GM12872 (cell line): Measurements from ENCODE around the gene SH3RF3.

ENCODE experiments used
- TF ChIP-seq, protein P1 (sequence below): IDR thresholded peaks from 3 replicates; pipeline ENCODE4 v1.5.1; 2011; ENCODE audit warnings: low read depth, mild to moderate bottlenecking, low read length, moderate library complexity; ENCODE audit not compliant: insufficient read depth

The SH3RF3 gene

DNA sequence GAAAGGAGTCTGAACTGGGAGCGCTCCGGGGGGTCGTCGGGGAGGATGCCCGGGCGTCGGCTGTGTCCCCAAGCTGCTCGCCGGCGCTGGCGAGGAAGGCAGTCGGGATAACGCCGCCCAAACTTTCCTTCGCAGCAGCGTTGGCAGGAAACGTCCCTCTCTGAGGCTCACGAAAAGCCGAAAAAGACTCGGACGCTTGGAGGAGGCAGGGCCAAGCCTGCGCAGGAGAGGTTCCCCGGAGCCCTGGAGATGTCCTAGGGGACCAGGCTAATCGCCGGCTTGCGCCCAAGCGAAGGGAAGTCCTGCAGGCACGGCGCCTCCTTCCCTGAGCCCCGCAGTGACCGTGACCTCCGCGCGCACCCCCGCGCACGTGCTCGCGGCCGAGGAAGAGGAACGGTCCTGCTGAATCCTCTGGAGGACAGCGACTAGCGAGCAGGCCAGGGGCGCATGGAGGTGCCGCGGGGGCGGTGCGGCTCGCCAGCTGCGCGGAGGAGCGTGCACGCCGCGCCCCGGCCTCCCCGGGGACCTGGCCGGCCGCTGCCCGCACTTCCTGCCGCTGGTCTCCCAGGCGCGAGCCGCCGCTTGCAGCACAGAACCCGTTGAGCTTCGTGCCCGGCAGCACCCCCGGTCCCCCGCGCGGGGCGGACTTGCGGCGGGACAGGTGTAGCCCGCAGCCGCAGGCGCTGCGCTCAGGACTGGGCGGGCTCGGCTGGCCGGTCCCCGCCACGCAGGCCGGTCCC is at the start of gene SH3RF3:
TSS of gene SH3RF3 (plus strand) at position 590 of the 740 bp plus-strand sequence.
- TF ChIP-seq, protein P1, sequence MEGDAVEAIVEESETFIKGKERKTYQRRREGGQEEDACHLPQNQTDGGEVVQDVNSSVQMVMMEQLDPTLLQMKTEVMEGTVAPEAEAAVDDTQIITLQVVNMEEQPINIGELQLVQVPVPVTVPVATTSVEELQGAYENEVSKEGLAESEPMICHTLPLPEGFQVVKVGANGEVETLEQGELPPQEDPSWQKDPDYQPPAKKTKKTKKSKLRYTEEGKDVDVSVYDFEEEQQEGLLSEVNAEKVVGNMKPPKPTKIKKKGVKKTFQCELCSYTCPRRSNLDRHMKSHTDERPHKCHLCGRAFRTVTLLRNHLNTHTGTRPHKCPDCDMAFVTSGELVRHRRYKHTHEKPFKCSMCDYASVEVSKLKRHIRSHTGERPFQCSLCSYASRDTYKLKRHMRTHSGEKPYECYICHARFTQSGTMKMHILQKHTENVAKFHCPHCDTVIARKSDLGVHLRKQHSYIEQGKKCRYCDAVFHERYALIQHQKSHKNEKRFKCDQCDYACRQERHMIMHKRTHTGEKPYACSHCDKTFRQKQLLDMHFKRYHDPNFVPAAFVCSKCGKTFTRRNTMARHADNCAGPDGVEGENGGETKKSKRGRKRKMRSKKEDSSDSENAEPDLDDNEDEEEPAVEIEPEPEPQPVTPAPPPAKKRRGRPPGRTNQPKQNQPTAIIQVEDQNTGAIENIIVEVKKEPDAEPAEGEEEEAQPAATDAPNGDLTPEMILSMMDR: no peak

DNA sequence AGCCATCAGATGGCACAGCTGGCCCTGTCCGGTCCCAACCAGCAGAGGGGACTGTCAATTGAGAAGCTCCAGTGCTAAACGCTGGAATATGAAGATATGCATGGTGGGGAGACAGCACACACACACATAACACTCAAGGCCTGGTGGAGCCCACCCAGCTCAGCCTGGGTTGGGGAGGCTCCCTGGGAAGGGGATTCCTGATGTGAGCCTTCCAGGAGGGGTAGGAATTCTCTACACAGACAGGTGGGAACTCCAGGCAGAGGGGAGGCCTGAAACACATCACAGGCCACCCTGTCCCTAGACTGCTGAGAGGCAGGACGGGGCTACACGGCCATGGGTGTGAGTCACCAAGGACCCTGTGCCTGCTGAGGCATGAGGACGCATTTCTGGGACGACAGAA is 49.4 kb upstream of the SH3RF3 start:
- TF ChIP-seq, protein P1: no peak

DNA sequence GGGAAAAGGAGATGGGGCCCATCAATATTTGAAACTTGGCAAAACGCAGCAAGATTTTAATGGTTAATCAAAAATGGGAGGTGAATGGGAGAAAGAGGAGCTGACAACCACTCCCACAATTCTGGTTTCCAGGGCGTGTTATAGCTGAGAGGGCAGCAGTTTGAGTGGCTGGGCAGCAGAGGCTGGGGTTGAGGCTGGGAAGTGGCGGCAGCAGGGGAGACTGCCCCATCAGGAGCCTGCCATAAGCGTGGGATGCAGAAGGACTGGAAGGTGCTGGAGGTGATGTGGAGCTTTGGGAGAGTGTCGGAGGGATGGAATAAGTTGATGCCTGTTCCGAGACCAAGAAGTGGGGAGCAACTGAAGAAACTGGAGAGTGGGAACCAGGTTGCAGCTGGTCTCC is 48.9 kb upstream of the SH3RF3 start:
- TF ChIP-seq, protein P1: no peak

DNA sequence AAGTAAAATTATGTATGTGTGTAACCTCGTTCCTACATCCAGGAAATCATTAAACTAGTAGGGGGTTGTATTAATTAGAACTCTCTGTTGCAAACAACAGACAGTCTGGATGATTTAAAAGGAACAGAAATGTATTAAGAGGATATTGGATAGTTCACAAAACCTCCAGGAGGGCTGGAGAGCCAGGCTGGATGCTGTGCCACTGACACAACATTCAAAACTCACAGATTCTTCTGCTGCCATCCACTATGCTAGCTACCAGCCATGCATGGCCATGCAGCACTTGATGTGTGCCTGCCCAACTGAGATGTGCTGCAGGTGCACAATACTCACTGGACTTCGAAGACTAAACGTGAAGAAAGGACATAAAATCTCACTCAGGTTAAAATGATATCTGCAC is 48.2 kb upstream of the SH3RF3 start:
- TF ChIP-seq, protein P1: no peak

DNA sequence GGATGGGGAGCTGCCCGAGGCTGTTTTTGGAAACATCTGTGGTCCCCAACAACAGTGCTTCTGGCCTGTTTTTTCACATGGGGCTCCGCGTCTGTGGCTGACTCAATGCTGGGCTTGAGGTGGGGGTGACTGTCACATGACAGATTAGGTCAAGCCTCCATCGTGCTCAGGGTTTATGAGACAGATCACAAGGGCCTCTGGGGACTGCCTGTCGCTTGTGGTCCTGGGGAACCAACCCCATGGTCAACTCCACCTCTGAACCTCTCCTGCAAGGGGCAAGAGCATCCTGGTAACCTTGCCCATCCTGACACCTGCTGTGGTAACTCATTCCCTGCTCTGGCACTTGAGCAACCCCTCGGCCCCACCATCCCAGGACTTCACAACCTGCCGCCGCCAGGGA is 47.6 kb upstream of the SH3RF3 start:
- TF ChIP-seq, protein P1: no peak

DNA sequence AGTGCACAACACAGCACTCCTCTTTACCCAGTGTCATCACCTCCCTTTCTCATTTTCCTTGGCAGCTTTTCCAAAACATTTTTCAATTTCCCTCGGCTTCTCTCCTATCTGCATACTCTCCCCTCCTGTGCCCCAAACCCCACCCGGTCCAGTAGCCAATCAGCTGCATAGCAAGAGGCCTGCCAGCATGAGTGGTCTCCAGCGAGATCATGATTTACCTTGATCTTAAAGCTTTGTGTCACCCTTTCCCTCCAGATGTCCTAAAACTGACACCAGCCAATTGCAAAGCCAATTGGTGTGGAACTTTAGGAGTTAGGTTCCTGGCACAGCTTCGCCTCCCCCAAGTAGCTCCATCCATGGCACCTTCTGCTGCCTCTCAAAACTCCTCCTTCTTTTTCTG is 45.2 kb upstream of the SH3RF3 start:
- TF ChIP-seq, protein P1: no peak

DNA sequence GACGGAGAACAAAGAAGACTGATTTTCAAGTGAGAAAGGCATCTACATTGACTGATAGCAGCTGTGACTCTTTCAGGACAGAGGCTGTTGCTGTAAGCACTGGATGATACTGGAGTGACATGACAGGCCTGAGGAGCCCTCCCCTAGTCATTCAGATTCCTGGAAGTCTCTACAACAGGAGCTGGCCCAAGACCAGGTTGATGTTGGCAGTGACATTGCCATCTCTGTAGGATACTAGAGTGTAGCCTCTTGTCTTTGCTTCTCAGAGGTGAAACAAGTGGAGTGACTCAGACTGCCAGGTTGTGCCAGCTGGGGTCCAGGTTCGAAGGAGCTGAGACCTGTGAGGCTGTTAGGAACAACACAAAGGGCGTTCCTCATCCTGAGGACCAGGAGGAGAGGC is 44.7 kb upstream of the SH3RF3 start:
- TF ChIP-seq, protein P1: no peak
